ENCODE measurements around the gene BCAN.
"Not testable (repeated sequence)": the region's sequence is repeated elsewhere in the genome, so short reads cannot be mapped to it uniquely, and the experiment has no call there.

BCAN gene

DNA sequence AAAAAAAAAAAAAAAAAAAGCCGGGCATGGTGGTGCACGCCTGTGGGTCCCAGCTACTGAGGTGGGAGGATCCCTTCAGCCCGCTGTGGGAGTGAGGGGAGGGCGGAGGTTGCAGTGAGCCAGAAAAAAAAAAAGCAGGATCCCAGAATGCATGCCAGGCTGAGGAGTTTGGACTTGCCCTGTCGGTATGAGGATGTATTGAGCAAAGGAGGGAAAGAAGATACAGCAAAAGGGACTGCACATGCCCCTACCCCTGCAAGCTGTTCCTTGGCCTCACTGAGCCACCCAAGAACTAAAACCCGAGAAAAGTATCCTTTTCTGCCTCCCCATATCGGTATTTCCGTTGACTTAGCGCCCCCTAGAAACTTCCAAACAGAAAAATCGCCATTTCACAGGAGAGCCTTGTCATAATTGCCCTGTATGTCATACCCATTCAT, 39.3 kb upstream of the BCAN start:
- peak overlapping the region; percentile 70 for H3K27ac Mint-ChIP-seq
- H3K27me3 Mint-ChIP-seq: no peaks in the 10 kb centered on the region
- H3K4me1 Mint-ChIP-seq (ENCODE audit: low read depth): peaks cover 31% of the 10 kb centered on the region
- H3K36me3 Mint-ChIP-seq: peaks cover 3% of the 10 kb centered on the region
- no peaks in the 10 kb centered on the region for H3K9me3 Mint-ChIP-seq (ENCODE audit: low read depth)
- peak overlapping the region; percentile 73 for H3K4me3 Mint-ChIP-seq

- not testable (repeated sequence) for H3K4me3 Mint-ChIP-seq; H3K4me1 Mint-ChIP-seq (ENCODE audit: low read depth); H3K27ac Mint-ChIP-seq; H3K27me3 Mint-ChIP-seq; H3K36me3 Mint-ChIP-seq; H3K9me3 Mint-ChIP-seq (ENCODE audit: low read depth)
These were observed 34.6 kb upstream of the BCAN start for GRCh38 chr1:156607344-156607743.

DNA sequence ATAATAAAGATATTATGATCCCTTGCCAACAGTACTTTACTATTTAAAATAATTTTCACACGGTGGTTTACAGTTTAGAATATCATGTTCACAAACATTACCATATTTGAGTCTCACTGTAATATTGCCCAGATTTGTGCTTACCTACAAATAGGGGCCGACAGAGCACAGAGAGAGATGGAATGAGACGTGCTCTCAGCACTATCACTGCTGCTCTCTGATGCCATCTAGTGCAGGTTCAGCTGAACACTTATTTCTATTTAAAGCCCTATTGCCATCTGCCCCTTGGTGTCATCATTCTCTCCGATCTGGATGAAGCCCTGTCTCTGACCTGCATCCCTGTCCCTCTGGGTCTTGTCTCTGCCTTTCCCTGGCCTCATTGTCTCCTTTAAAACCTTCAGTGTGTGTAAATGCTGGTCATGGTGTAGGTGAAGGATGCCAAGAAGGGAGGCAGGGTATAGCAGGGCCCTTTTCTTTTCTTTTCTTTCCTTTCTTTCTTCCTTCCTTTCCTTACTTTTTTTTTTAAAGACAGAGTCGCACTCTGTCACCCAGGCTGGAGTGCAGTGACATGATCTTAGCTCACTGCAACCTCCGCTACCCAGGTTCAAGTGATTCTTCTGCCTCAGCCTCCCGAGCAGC, 33.8 kb upstream of the BCAN start:
- Mint-ChIP-seq H3K4me1 (ENCODE audit: low read depth) (peaks cover 3% of the 10 kb centered on the region), H3K27me3 (peaks cover 3% of the 10 kb centered on the region), H3K9me3 (ENCODE audit: low read depth) (no peaks in the 10 kb centered on the region), H3K4me3 (no peak overlapping the region), H3K27ac (no peak overlapping the region), H3K36me3 (no peaks in the 10 kb centered on the region)

DNA sequence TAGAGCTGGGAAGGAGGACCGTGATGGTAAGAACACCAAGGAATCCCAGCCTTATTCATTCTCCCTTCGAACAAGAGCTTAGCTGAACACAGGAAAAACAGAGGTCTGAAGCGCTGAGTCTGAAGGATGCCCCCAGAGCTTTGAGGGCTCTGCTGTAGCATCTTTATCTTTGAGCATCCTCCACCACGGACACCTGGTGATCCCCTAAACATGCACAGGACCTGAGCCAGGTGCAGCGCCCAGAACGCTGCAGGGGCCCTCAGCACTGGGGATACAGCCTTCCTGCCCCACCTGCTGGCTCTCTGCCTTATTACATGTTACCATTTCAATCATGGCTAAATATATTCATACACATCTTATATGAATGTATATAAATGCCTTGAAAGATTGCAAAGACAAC, 32.9 kb upstream of the BCAN start:
- no peaks in the 10 kb centered on the region for H3K36me3 Mint-ChIP-seq
- peaks cover 4% of the 10 kb centered on the region for H3K27me3 Mint-ChIP-seq
- H3K4me1 Mint-ChIP-seq (ENCODE audit: low read depth): peaks cover 3% of the 10 kb centered on the region
- H3K27ac Mint-ChIP-seq: no peak overlapping the region
- no peak overlapping the region for H3K4me3 Mint-ChIP-seq
- no peaks in the 10 kb centered on the region for H3K9me3 Mint-ChIP-seq (ENCODE audit: low read depth)

- not testable (repeated sequence) for H3K4me1 Mint-ChIP-seq (ENCODE audit: low read depth); H3K9me3 Mint-ChIP-seq (ENCODE audit: low read depth); H3K27me3 Mint-ChIP-seq; H3K36me3 Mint-ChIP-seq; H3K4me3 Mint-ChIP-seq; H3K27ac Mint-ChIP-seq
These were observed 31.8 kb upstream of the BCAN start for GRCh38 chr1:156610072-156610471.

GRCh38 chr1:156612666-156613065, 29.3 kb upstream of the BCAN start:
- Mint-ChIP-seq H3K36me3 (no peaks in the 10 kb centered on the region), H3K27ac (no peak overlapping the region), H3K4me3 (no peak overlapping the region), H3K27me3 (peaks cover 8% of the 10 kb centered on the region), H3K9me3 (ENCODE audit: low read depth) (no peaks in the 10 kb centered on the region), H3K4me1 (ENCODE audit: low read depth) (peaks cover 3% of the 10 kb centered on the region)

- no peak overlapping the region for H3K4me3 Mint-ChIP-seq
- H3K9me3 Mint-ChIP-seq (ENCODE audit: low read depth): no peaks in the 10 kb centered on the region
- no peak overlapping the region for H3K27ac Mint-ChIP-seq
- no peaks in the 10 kb centered on the region for H3K4me1 Mint-ChIP-seq (ENCODE audit: low read depth)
- no peaks in the 10 kb centered on the region for H3K36me3 Mint-ChIP-seq
- H3K27me3 Mint-ChIP-seq: peaks cover 22% of the 10 kb centered on the region
These were observed 26.0 kb upstream of the BCAN start for GRCh38 chr1:156615946-156616345.

- no peak overlapping the region for H3K27ac Mint-ChIP-seq
- no peaks in the 10 kb centered on the region for H3K4me1 Mint-ChIP-seq (ENCODE audit: low read depth)
- no peaks in the 10 kb centered on the region for H3K9me3 Mint-ChIP-seq (ENCODE audit: low read depth)
- H3K36me3 Mint-ChIP-seq: no peaks in the 10 kb centered on the region
- H3K27me3 Mint-ChIP-seq: peaks cover 23% of the 10 kb centered on the region
- H3K4me3 Mint-ChIP-seq: no peak overlapping the region
These were observed 25.5 kb upstream of the BCAN start for GRCh38 chr1:156616463-156616862.

GRCh38 chr1:156618853-156619581, 22.9 kb upstream of the BCAN start, which contains the start of gene HAPLN2:
HAPLN2 (plus strand) TSS chr1:156619415; CDS start chr1:156623491, 4,076 bp downstream.
- no peak within 1 kb of the TSS for H3K4me3 Mint-ChIP-seq
- H3K27me3 Mint-ChIP-seq: peaks cover 31% of the 10 kb centered on the region
- no peaks in the 10 kb centered on the region for H3K36me3 Mint-ChIP-seq
- H3K9me3 Mint-ChIP-seq (ENCODE audit: low read depth): no peaks in the 10 kb centered on the region
- no peak within 1 kb of the TSS for H3K27ac Mint-ChIP-seq
- no peaks in the 10 kb centered on the region for H3K4me1 Mint-ChIP-seq (ENCODE audit: low read depth)

- Mint-ChIP-seq H3K4me1 (ENCODE audit: low read depth) (peaks cover 2% of the 10 kb centered on the region), H3K27me3 (peaks cover 31% of the 10 kb centered on the region), H3K9me3 (ENCODE audit: low read depth) (no peaks in the 10 kb centered on the region), H3K27ac (no peak overlapping the region), H3K4me3 (no peak overlapping the region), H3K36me3 (no peaks in the 10 kb centered on the region)
These were observed 22.3 kb upstream of the BCAN start for GRCh38 chr1:156619582-156619955.

GRCh38 chr1:156622581-156623297, 19.2 kb upstream of the BCAN start:
- H3K27me3 Mint-ChIP-seq: peaks cover 39% of the 10 kb centered on the region
- no peaks in the 10 kb centered on the region for H3K9me3 Mint-ChIP-seq (ENCODE audit: low read depth)
- no peak overlapping the region for H3K27ac Mint-ChIP-seq
- H3K4me3 Mint-ChIP-seq: peak overlapping the region; percentile 30
- H3K36me3 Mint-ChIP-seq: no peaks in the 10 kb centered on the region
- peaks cover 9% of the 10 kb centered on the region for H3K4me1 Mint-ChIP-seq (ENCODE audit: low read depth)

GRCh38 chr1:156623946-156624813, 17.7 kb upstream of the BCAN start:
- Mint-ChIP-seq H3K27ac (no peak overlapping the region), H3K36me3 (no peaks in the 10 kb centered on the region), H3K9me3 (ENCODE audit: low read depth) (no peaks in the 10 kb centered on the region), H3K4me3 (peak overlapping the region; percentile 57), H3K4me1 (ENCODE audit: low read depth) (peaks cover 9% of the 10 kb centered on the region), H3K27me3 (peaks cover 37% of the 10 kb centered on the region)

- H3K9me3 Mint-ChIP-seq (ENCODE audit: low read depth): no peaks in the 10 kb centered on the region
- peaks cover 9% of the 10 kb centered on the region for H3K4me1 Mint-ChIP-seq (ENCODE audit: low read depth)
- H3K27me3 Mint-ChIP-seq: peaks cover 35% of the 10 kb centered on the region
- H3K27ac Mint-ChIP-seq: no peak overlapping the region
- H3K4me3 Mint-ChIP-seq: peak overlapping the region; percentile 42
- no peaks in the 10 kb centered on the region for H3K36me3 Mint-ChIP-seq
These were observed 17.0 kb upstream of the BCAN start for GRCh38 chr1:156624814-156625435.

GRCh38 chr1:156625436-156626078, 16.4 kb upstream of the BCAN start:
- Mint-ChIP-seq H3K27ac (no peak overlapping the region), H3K27me3 (peaks cover 34% of the 10 kb centered on the region)

More at GRCh38 chr1:156625436-156626078, 16.4 kb upstream of the BCAN start:
- peaks cover 9% of the 10 kb centered on the region for H3K4me1 Mint-ChIP-seq (ENCODE audit: low read depth)
- H3K9me3 Mint-ChIP-seq (ENCODE audit: low read depth): no peaks in the 10 kb centered on the region
- no peaks in the 10 kb centered on the region for H3K36me3 Mint-ChIP-seq
- peak overlapping the region; percentile 90 for H3K4me3 Mint-ChIP-seq

Measured in activated naive CD8-positive, alpha-beta T cell (primary cell).